ENCODE results near the gene DDO. TPM values are rescaled to one million over a fixed set of nuclear protein-coding genes. Genes with fewer than 3 reads are reported as not detected.

DDO gene
- total and polyA plus RNA-seq, 12 donors = 7.6 to 30.0 (median 25.5) TPM

DNA sequence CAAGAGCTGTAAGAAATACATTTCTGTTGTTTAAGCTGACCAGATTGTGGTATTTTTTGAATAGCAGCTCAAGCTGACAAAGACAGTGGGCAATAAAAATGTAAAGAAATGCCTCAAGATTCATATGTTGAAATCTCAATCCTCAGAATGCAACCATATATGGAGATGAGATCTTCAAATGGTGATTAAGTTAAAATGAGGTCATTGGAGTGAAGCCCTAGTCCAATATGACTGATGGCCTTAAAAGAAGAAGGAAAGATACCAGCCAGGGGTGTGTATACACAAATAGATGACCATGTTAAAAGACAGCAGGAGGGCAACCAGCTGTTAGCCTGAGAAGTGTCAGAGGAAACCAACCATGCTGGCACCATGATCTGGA, 7.1 kb upstream of the DDO start:
- Histone ChIP-seq H3K4me1 (peaks cover 0 to 8% (median 0%) of the 10 kb centered on the region in 9 donors), H3K4me3 (no peak overlapping the region), H3K27me3 (peaks cover 0 to 24% (median 0%) of the 10 kb centered on the region in 7 donors), H3K9me3 (peaks cover 0 to 10% (median 0%) of the 10 kb centered on the region in 11 donors), H3K36me3 (no peaks in the 10 kb centered on the region), H3K27ac (no peak overlapping the region)
- DNase-seq (no peak), ATAC-seq (no peak)
- TF ChIP-seq, protein P1, sequence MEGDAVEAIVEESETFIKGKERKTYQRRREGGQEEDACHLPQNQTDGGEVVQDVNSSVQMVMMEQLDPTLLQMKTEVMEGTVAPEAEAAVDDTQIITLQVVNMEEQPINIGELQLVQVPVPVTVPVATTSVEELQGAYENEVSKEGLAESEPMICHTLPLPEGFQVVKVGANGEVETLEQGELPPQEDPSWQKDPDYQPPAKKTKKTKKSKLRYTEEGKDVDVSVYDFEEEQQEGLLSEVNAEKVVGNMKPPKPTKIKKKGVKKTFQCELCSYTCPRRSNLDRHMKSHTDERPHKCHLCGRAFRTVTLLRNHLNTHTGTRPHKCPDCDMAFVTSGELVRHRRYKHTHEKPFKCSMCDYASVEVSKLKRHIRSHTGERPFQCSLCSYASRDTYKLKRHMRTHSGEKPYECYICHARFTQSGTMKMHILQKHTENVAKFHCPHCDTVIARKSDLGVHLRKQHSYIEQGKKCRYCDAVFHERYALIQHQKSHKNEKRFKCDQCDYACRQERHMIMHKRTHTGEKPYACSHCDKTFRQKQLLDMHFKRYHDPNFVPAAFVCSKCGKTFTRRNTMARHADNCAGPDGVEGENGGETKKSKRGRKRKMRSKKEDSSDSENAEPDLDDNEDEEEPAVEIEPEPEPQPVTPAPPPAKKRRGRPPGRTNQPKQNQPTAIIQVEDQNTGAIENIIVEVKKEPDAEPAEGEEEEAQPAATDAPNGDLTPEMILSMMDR (IDR thresholded peaks at IDR 0.05) = no peak
- intact Hi-C loops (cut with DNase I) = no loop called here

DNA sequence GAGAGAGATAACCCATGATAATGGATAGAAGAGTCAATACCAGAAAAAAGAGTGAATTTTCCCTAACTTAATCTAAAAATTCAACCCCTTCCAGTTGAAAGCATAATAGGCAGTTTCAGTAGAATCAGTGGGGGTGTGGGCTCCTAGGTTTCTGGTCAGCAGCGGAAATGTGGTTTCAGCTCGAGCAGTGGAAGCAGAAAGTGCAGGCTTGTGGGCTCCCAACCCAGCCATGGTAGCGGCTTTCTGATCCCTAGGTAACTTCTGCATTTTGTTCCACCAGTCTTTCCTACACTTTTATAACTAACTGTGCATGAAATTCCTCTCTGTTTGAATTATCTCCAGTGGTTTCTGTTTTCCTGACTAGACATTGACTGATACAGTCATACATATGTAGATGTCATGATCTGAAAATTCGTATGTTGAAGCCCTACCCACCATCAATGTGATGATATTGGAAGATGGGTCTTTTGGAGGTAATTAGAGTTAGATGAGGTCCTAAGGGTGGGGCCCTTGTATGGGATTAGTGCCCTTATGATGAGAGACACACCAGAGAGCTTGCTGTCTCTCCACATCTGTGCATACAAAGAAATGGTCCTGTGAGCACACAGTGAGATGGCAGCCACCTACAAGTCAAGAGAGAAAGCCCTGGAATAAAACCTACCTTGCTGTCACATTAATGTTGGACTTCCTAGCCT, 6.5 kb upstream of the DDO start:
- no peak for DNase-seq
- no peak for ATAC-seq
- H3K9me3 ChIP-seq = peaks cover 0 to 10% (median 0%) of the 10 kb centered on the region in 11 donors
- peaks cover 0 to 19% (median 0%) of the 10 kb centered on the region in 7 donors for H3K27me3 ChIP-seq
- 75 to 81% methylated on average over 4 of the region's 4 CpGs for WGBS, 2 donors
- H3K27ac ChIP-seq = no peak overlapping the region
- intact Hi-C loops (cut with DNase I) = no loop called here
- H3K4me1 ChIP-seq = peaks cover 0 to 8% (median 0%) of the 10 kb centered on the region in 9 donors
- TF ChIP-seq, protein P1 (IDR thresholded peaks at IDR 0.05) = no peak
- no peaks in the 10 kb centered on the region for H3K36me3 ChIP-seq
- H3K4me3 ChIP-seq = no peak overlapping the region

DNA sequence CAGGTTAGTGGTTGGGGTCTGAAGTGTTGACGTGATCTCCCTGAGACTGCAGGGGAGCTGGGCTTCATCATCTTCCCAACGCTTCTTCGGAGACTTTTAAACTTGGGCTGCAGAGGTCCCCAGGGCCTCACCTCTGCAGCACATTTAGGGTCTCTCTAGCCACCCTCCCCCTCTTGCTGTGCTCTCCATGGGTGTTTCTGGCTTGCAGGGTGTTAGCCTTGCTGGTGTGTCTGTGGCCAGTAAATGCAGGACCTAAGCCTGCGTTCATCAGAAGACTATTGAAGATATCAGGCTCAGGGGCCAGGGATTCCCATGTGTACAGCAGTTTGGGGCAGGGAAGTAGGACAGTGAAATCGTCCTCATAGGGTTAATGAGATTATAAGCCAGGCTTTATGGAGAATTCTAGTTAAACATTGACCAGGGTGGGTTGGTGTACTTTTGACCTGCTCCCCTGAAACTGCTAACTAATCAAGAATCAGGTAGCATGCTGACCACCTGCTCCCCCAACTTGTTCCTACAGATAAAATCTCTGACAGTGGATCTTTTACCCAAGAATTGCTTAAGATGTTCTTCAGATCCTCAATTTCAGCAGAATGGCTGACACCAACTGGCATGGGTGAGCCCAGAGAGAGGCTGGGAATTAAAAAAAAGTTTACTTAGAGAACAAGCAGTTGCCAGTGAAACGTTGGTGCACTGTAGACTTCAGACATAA, 3.8 kb upstream of the DDO start:
- WGBS, 2 donors = 68 to 72% methylated on average over 6 of the region's 6 CpGs
- DNase-seq (no peak), ATAC-seq (no peak)
- H3K36me3 ChIP-seq = no peaks in the 10 kb centered on the region
- no peak overlapping the region for H3K27ac ChIP-seq
- peaks cover 0 to 5% (median 0%) of the 10 kb centered on the region in 7 donors for H3K27me3 ChIP-seq
- no peak overlapping the region for H3K4me3 ChIP-seq
- intact Hi-C loops (cut with DNase I) = no loop called here
- H3K9me3 ChIP-seq = peaks cover 0 to 10% (median 0%) of the 10 kb centered on the region in 11 donors
- H3K4me1 ChIP-seq = peaks cover 0 to 31% (median 8%) of the 10 kb centered on the region in 9 donors
- TF ChIP-seq, protein P1 (IDR thresholded peaks at IDR 0.05) = no peak

DNA sequence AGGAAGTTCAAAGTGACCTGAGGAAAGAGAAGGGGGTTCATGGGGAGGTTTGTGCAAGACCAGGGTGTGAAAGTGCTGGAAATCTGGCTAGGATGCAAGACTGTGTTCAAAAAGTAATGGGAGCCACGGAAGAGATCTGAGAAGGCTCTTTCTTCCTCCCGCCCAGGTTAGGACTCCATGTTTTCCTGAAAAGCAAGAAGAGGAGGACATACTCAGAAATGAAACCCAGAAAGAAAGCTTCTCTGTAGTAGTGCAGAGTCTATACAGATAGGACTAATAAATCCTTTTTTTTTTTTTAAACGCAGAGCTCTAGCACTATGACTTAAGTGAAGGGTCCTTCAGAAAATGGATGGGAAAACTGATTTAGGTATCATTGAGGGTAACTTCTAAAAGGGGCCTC, 3.2 kb upstream of the DDO start:
- ATAC-seq (no peak), DNase-seq (no peak)
- Histone ChIP-seq H3K36me3 (no peaks in the 10 kb centered on the region), H3K9me3 (peaks cover 0 to 10% (median 0%) of the 10 kb centered on the region in 11 donors), H3K27me3 (no peaks in the 10 kb centered on the region), H3K4me1 (peaks cover 0 to 36% (median 13%) of the 10 kb centered on the region in 9 donors), H3K27ac (no peak overlapping the region), H3K4me3 (no peak overlapping the region)
- WGBS, 2 donors = 86 to 88% methylated on average over 3 of the region's 3 CpGs
- TF ChIP-seq, protein P1 (IDR thresholded peaks at IDR 0.05) = no peak
- intact Hi-C loops (cut with DNase I) = no loop called here
